Pancreas (tissue), 10 donors: Measurements from ENCODE around the gene COL16A1. TPM values are rescaled to one million over a fixed set of nuclear protein-coding genes. Genes with fewer than 3 reads are reported as not detected.
A peak's percentile ranks its signal among the peaks of the same experiment; 100 is the strongest.
"Not testable (repeated sequence)": the region's sequence is repeated elsewhere in the genome, so short reads cannot be mapped to it uniquely, and the experiment has no call there.

Experiments used
- ATAC-seq, 4 donors: fragments of 200-7000 bp; cut with Tn5 transposase; one replicate each; pipeline versions ENCODE4 v1.8.0 to v1.9.1; 2020; ENCODE audit warnings: mild to moderate bottlenecking in 4 of 4, moderate library complexity in 4 of 4
- DNase-seq, 6 donors: peaks; one replicate each; pipeline ENCODE4 v3.0.0-alpha.2; 2020
- FAIRE-seq: peaks from 2 replicates; lab custom pipeline; 2012; peaks lifted over from hg19 to GRCh38; lab: Jason Lieb, UNC
- H3K27ac ChIP-seq, 4 donors: fragments of 200-600 bp; sonication (generic); 1 replicate in 3 of 4; 2 replicates in 1 of 4; pipeline versions ENCODE4 v1.5.0 to v1.8.0; 2020
- H3K27me3 ChIP-seq, 4 donors: fragments of 200-600 bp; one replicate each; pipeline ENCODE4 v1.8.0; 2021
- H3K36me3 ChIP-seq, 3 donors: fragments of 200-600 bp; sonication (generic) in 1 of 3; one replicate each; pipeline versions ENCODE4 v1.5.0 to v1.8.0; 2020 to 2021
- H3K4me1 ChIP-seq, 3 donors: fragments of 200-600 bp; one replicate each; pipeline ENCODE4 v1.8.0; 2021
- H3K4me3 ChIP-seq, 4 donors: fragments of 200-600 bp; sonication (generic) in 2 of 4; one replicate each; pipeline versions ENCODE4 v1.5.0 to v1.8.0; 2020 to 2021
- H3K9me3 ChIP-seq, 4 donors: fragments of 200-600 bp; one replicate each; pipeline ENCODE4 v1.8.0; 2021
- CTCF ChIP-seq, 4 donors: fragments of 200-600 bp; sonication (generic) in 3 of 4; IDR thresholded peaks; one replicate each; pipeline versions ENCODE4 v1.5.0 to v1.8.0; 2021; ENCODE audit warnings: antibody characterized with exemption in 4 of 4
- WGBS, 2 donors: extraction: QIAGEN DNeasy Blood & Tissue Kit; methylation state at CpG; one replicate each; pipeline ENCODE4 v1.1.7; 2013; 5-methylcytosine and 5-hydroxymethylcytosine counted together
- intact Hi-C, 3 donors: fragments of 100-400 bp; cut with DNase I; formaldehyde crosslinking; loops; one replicate each; pipeline versions ENCODE4 v1.11.1 to v1.14.2; 2022
- polyA plus RNA-seq, 2 donors: library from polyadenylated mRNA; stranded (reverse); fragments of 200-250 nt; gene quantifications; one replicate each; pipeline ENCODE4 v1.2.3, GENCODE V29; 2013
- total RNA-seq, 6 donors: library from RNA; stranded (reverse); fragmentation: NEBNext Ultra II Directional in 4 of 6; extraction: Animal tissue kit (Norgen Biotek cat#: 25700) in 4 of 6; gene quantifications; one replicate each; pipeline versions ENCODE4 v1.2.1 to v1.2.4, GENCODE V29; 2021 to 2023
- donor health status: healthy with polysubstance abuse.
- donor health status: DM: no; HTN: no; CAD: no; lungs with moderate emphysema.
- donor health status: DM: no; HTN: no; CAD: no.
- donor health status: control.
- donor health status: control.
- donor health status: Bipolar disorder and iron deficiency.
- donor health status: DM: yes; HTN: yes; CAD: no.
- donor health status: DM: no; HTN: no; CAD: no.
- donor health status: DM: no; HTN: no; CAD: no.
- donor health status: DM: yes; HTN: yes; CAD: no.

Gene COL16A1
- total and polyA plus RNA-seq, 8 donors = 3.3 to 26.7 (median 11.2) TPM

- intact Hi-C loops = no loop called here
- no peak for FAIRE-seq
- no peak for TF ChIP-seq CTCF (IDR thresholded peaks at IDR 0.05)
These were observed 4.5 kb upstream of the COL16A1 start for GRCh38 chr1:31708324-31708723.

GRCh38 chr1:31707711-31708110 lies 3.9 kb upstream of the COL16A1 start:
- ATAC-seq (no peak), FAIRE-seq (no peak), DNase-seq (no peak)
- intact Hi-C loops = no loop called here
- WGBS, 2 donors = 62 to 68% methylated on average over 5 of the region's 5 CpGs
- H3K4me3 ChIP-seq = no peak overlapping the region
- H3K9me3 ChIP-seq = no peaks in the 10 kb centered on the region
- H3K27me3 ChIP-seq = no peaks in the 10 kb centered on the region
- no peak overlapping the region for H3K27ac ChIP-seq
- TF ChIP-seq CTCF (IDR thresholded peaks at IDR 0.05) = no peak
- peaks cover 8 to 14% (median 9%) of the 10 kb centered on the region in 3 donors for H3K4me1 ChIP-seq
- no peaks in the 10 kb centered on the region for H3K36me3 ChIP-seq

More at GRCh38 chr1:31708324-31708723, 4.5 kb upstream of the COL16A1 start:
- ATAC-seq (no peak), DNase-seq (no peak)
- 76 to 82% methylated on average over 11 of the region's 11 CpGs for WGBS, 2 donors
- Histone ChIP-seq H3K4me1 (peaks cover 8 to 14% (median 9%) of the 10 kb centered on the region in 3 donors), H3K27me3 (no peaks in the 10 kb centered on the region), H3K36me3 (no peaks in the 10 kb centered on the region), H3K4me3 (no peak overlapping the region), H3K27ac (no peak overlapping the region), H3K9me3 (no peaks in the 10 kb centered on the region)

GRCh38 chr1:31707059-31707600 lies 3.3 kb upstream of the COL16A1 start:
- H3K27me3 ChIP-seq, ATAC-seq, H3K4me3 ChIP-seq, H3K27ac ChIP-seq, H3K9me3 ChIP-seq, FAIRE-seq, intact Hi-C loops, DNase-seq, H3K36me3 ChIP-seq: not testable (repeated sequence)
- 74 to 83% methylated on average over 4 of the region's 4 CpGs for WGBS, 2 donors
- peaks cover 8 to 14% (median 9%) of the 10 kb centered on the region in 3 donors for H3K4me1 ChIP-seq

GRCh38 chr1:31706384-31707058 lies 2.7 kb upstream of the COL16A1 start:
- H3K27ac ChIP-seq = no peak overlapping the region
- no peaks in the 10 kb centered on the region for H3K9me3 ChIP-seq
- no peak overlapping the region for H3K4me3 ChIP-seq
- peaks cover 8 to 14% (median 9%) of the 10 kb centered on the region in 3 donors for H3K4me1 ChIP-seq
- FAIRE-seq = no peak
- intact Hi-C loops = no loop called here
- H3K27me3 ChIP-seq = no peaks in the 10 kb centered on the region
- ATAC-seq = no peak
- no peak for TF ChIP-seq CTCF (IDR thresholded peaks at IDR 0.05)
- DNase-seq = no peak
- H3K36me3 ChIP-seq = no peaks in the 10 kb centered on the region
- WGBS, 2 donors = 61 to 66% methylated on average over 15 of the region's 15 CpGs

- Histone ChIP-seq H3K9me3 (no peaks in the 10 kb centered on the region), H3K27me3 (no peaks in the 10 kb centered on the region), H3K36me3 (no peaks in the 10 kb centered on the region), H3K4me3 (peak overlapping the region in 1 of 4 donors; percentile 30), H3K4me1 (peaks cover 8 to 23% (median 9%) of the 10 kb centered on the region in 3 donors), H3K27ac (peak overlapping the region in 1 of 4 donors; percentile 22)
- ATAC-seq (peak in 3 of 4 donors; percentile 22 to 53 (median 47)), FAIRE-seq (no peak), DNase-seq (peak in 3 of 6 donors; percentile 38 to 69 (median 47))
- TF ChIP-seq CTCF (IDR thresholded peaks at IDR 0.05) = no peak
- WGBS, 2 donors = 39 to 46% methylated on average over 23 of the region's 23 CpGs
- intact Hi-C loops = no loop called here
These were observed 1.5 kb upstream of the COL16A1 start for GRCh38 chr1:31705080-31705866.
